A549 (cell line): Measurements from ENCODE around the gene TUBA4B. TPM values are rescaled to one million over a fixed set of nuclear protein-coding genes. Genes with fewer than 3 reads are reported as not detected.

Experiments
- ATAC-seq, 2 experiments: fragments of 200-7000 bp in 1 of 2; fragments of >200 bp in 1 of 2; cut with Nextera tagmentation in 1 of 2; cut with Tn5 transposase in 1 of 2; 3 replicates each; pipeline versions ENCODE4 v1.8.0 to v1.9.1; 2018 to 2020; ENCODE audit warnings: mild to moderate bottlenecking in 1 of 2, moderate library complexity in 1 of 2
- CTCF ChIA-PET: fragments of 300-600 bp; sonication (Branson Sonifier 250); formaldehyde crosslinking; extraction: SDS; loops from one replicate; lab custom pipeline; 2021; ENCODE audit warnings: antibody characterized with exemption, inconsistent platforms; lab: Yijun Ruan, JAX
- POLR2A ChIA-PET: fragments of 350-600 bp; formaldehyde crosslinking; extraction: SDS; loops from one replicate; lab custom pipeline; 2021; ENCODE audit warnings: antibody characterized with exemption, inconsistent platforms; lab: Yijun Ruan, JAX
- DNase-seq, 2 experiments: peaks; one replicate each; pipeline versions ENCODE4 v3.0.0 to v3.0.0-alpha.2; 2011 to 2016; ENCODE audit warnings: low read depth in 1 of 2, low spot score in 1 of 2
- FAIRE-seq: peaks from 2 replicates; lab custom pipeline; 2011; peaks lifted over from hg19 to GRCh38; lab: Jason Lieb, UNC
- H3K27ac ChIP-seq, 2 experiments: fragments of >200 bp; sonication (Bioruptor Twin); formaldehyde crosslinking; 3 replicates each; pipeline ENCODE4 v1.5.1; 2016 to 2017
- H3K4me1 ChIP-seq: fragments of >200 bp; sonication (Bioruptor Twin); formaldehyde crosslinking; 3 replicates; pipeline ENCODE4 v1.6.1; 2016
- H3K4me2 ChIP-seq: fragments of >200 bp; sonication (Bioruptor Twin); formaldehyde crosslinking; 3 replicates; pipeline ENCODE4 v1.6.1; 2016
- H3K4me3 ChIP-seq: fragments of >200 bp; sonication (Bioruptor Twin); formaldehyde crosslinking; 3 replicates; pipeline ENCODE4 v1.5.1; 2016
- H3K9me3 ChIP-seq: fragments of >200 bp; sonication (Bioruptor Twin); formaldehyde crosslinking; 3 replicates; pipeline ENCODE4 v1.6.1; 2016
- CHD2 ChIP-seq: fragments of 150-350 bp; IDR thresholded peaks from 2 replicates; pipeline ENCODE4 v1.6.1; 2014; ENCODE audit warnings: low read length; ENCODE audit not compliant: partially characterized antibody
- EHMT2 ChIP-seq: fragments of 200-600 bp; sonication (generic); IDR thresholded peaks from 2 replicates; pipeline ENCODE4 v1.6.1; 2016; ENCODE audit warnings: antibody characterized with exemption, low read depth, mild to moderate bottlenecking, moderate library complexity
- ELK1 ChIP-seq: fragments of 150-350 bp; IDR thresholded peaks from 2 replicates; pipeline ENCODE4 v1.6.1; 2014; ENCODE audit warnings: low read depth, mild to moderate bottlenecking, low read length
- GATA3 ChIP-seq: IDR thresholded peaks from 2 replicates; pipeline ENCODE4 v1.6.1; 2012; ENCODE audit warnings: borderline replicate concordance
- HEYL ChIP-seq: fragments of 250-450 bp; sonication (Bioruptor Pico); IDR thresholded peaks from 2 replicates; pipeline ENCODE4 v1.8.0; 2021; ENCODE audit warnings: mild to moderate bottlenecking, moderate library complexity
- HMGXB4 ChIP-seq: fragments of 250-450 bp; sonication (Bioruptor Pico); IDR thresholded peaks from 2 replicates; pipeline ENCODE4 v1.5.0; 2021; ENCODE audit warnings: mild to moderate bottlenecking, moderate library complexity, borderline replicate concordance
- HOXA7 ChIP-seq: fragments of 250-450 bp; sonication (Bioruptor Pico); IDR thresholded peaks from 2 replicates; pipeline ENCODE4 v1.5.0; 2020; ENCODE audit warnings: mild to moderate bottlenecking, moderate library complexity
- HOXB13 ChIP-seq: fragments of 250-450 bp; sonication (Bioruptor Pico); IDR thresholded peaks from 2 replicates; pipeline ENCODE4 v1.5.0; 2020; ENCODE audit warnings: low read depth, mild to moderate bottlenecking, moderate library complexity
- JUN ChIP-seq, 2 experiments: fragments of >200 bp; sonication (Bioruptor Twin); formaldehyde crosslinking; IDR thresholded peaks; 2 replicates in 1 of 2; 3 replicates in 1 of 2; pipeline ENCODE4 v1.6.1; 2016 to 2017
- KDM5A ChIP-seq: fragments of 200-600 bp; sonication (generic); IDR thresholded peaks from 2 replicates; pipeline ENCODE4 v1.6.1; 2016; ENCODE audit warnings: antibody characterized with exemption, mild to moderate bottlenecking
- MAFK ChIP-seq: fragments of 450-650 bp; IDR thresholded peaks from 2 replicates; pipeline ENCODE4 v1.6.1; 2014; ENCODE audit not compliant: partially characterized antibody
- MYC ChIP-seq: IDR thresholded peaks from 2 replicates; pipeline ENCODE4 v1.6.1; 2012; ENCODE audit warnings: mild to moderate bottlenecking, inconsistent platforms, low read length, improper control_type of control experiment, borderline replicate concordance
- PBX3 ChIP-seq: IDR thresholded peaks from 2 replicates; pipeline ENCODE4 v1.6.1; 2012
- POLR2AphosphoS2 ChIP-seq: conservative IDR thresholded peaks from 2 replicates; pipeline ENCODE4 v1.6.1; 2012; ENCODE audit warnings: low read length, improper control_type of control experiment, inconsistent platforms
- RFX5 ChIP-seq: fragments of 450-650 bp; IDR thresholded peaks from 2 replicates; pipeline ENCODE4 v1.7.1; 2014; ENCODE audit warnings: antibody characterized with exemption, mild to moderate bottlenecking, moderate library complexity
- ZC3H11A ChIP-seq: fragments of 450-650 bp; IDR thresholded peaks from 2 replicates; pipeline ENCODE4 v1.6.1; 2014; ENCODE audit warnings: antibody characterized with exemption, mild to moderate bottlenecking
- ZNF302 ChIP-seq: fragments of 250-450 bp; sonication (Bioruptor Pico); IDR thresholded peaks from 2 replicates; pipeline ENCODE4 v1.9.0; 2021; ENCODE audit warnings: inconsistent platforms, mild to moderate bottlenecking, moderate library complexity
- WGBS: methylation state at CpG from one replicate; pipeline ENCODE4 v1.1.6; 2017; ENCODE audit errors: missing lambda C conversion rate; 5-methylcytosine and 5-hydroxymethylcytosine counted together
- polyA plus RNA-seq, 4 experiments: library from polyadenylated mRNA; depleted of rRNA in 3 of 4; stranded (reverse); fragments of >200 nt; fragmentation: RNase III in 1 of 4; extraction: RNeasy Plus Mini Kit Qiagen cat#74134 plus additional on column Dnase treatment in 1 of 4; gene quantifications; 2 replicates in 3 of 4; 3 replicates in 1 of 4; pipeline ENCODE4 v1.2.3, GENCODE V29; 2011 to 2017

The TUBA4B gene
- polyA plus RNA-seq, 2 of the 4 experiments (the other 2 are of a cell fraction): 0.71 to 0.94 TPM

- DNase-seq: no peak
- POLR2A ChIA-PET: interaction anchor here (1.2 to 3.1 kb wide), 7 partner anchors 20 to 45 kb away, joined by 5 to 34 read pairs (median 19); partner anchors contain the start of genes ABCB6, ANKZF1, ATG9A and DNAJB2
- WGBS: 64% methylated on average over 19 of the region's 22 CpGs
- TF ChIP-seq EHMT2: no peak
- 0 out of 2 replicates have a peak, but pooled peaks have one; percentile 11 for TF ChIP-seq GATA3
- TF ChIP-seq, all 56 proteins: peak for 1
- CTCF ChIA-PET: interaction anchor here (0.7 to 12.6 kb wide), 6 partner anchors 8 to 79 kb away, joined by 3 to 241 read pairs (median 4); partner anchors contain the start of genes CNPPD1 and DNAJB2
- Histone ChIP-seq H3K4me3 (peak overlapping the region; percentile 25; the same call in 2 of the 3 replicates), H3K9me3 (no peaks in the 10 kb centered on the region), H3K4me2 (peak overlapping the region; percentile 96), H3K27ac (peak overlapping the region; percentile 90), H3K4me1 (peaks cover 67% of the 10 kb centered on the region)
- FAIRE-seq (no peak), ATAC-seq (no peak)
Observed at GRCh38 chr2:219250049-219250781, 2.8 kb upstream of the TUBA4B start.

- POLR2A ChIA-PET: interaction anchor here (1.3 to 4.5 kb wide), 4 partner anchors 22 to 43 kb away, joined by 4 to 65 read pairs (median 14); partner anchors contain the start of genes ANKZF1, ATG9A and DNAJB2
- peak overlapping the region; percentile 90; a peak in 5 of 6 replicates for H3K27ac ChIP-seq
- DNase-seq (no peak), FAIRE-seq (no peak), ATAC-seq (no peak)
- TF ChIP-seq PBX3: no peak
- TF ChIP-seq ZC3H11A: no peak
- H3K4me2 ChIP-seq: peak overlapping the region; percentile 96
- CTCF ChIA-PET: interaction anchor here (0.6 to 12.6 kb wide), 6 partner anchors 22 to 81 kb away, joined by 3 to 241 read pairs (median 4); partner anchors contain the start of genes ANKZF1, ATG9A, CNPPD1 and DNAJB2
- no peaks in the 10 kb centered on the region for H3K9me3 ChIP-seq
- H3K4me3 ChIP-seq: peak overlapping the region; percentile 71
- H3K4me1 ChIP-seq: peaks cover 61% of the 10 kb centered on the region
- WGBS: 78% methylated on average over 6 of the region's 6 CpGs
Observed at GRCh38 chr2:219251656-219252055, 1.4 kb upstream of the TUBA4B start.

- 46% methylated on average over 4 of the region's 5 CpGs for WGBS
- FAIRE-seq: no peak
Observed at GRCh38 chr2:219252084-219252483, 959 bp upstream of the TUBA4B start.

GRCh38 chr2:219252570-219252899 is 508 bp upstream of the TUBA4B start:
- DNase-seq (peak in 1 of 2 experiments; percentile 7), FAIRE-seq (no peak), ATAC-seq (no peak)
- Histone ChIP-seq H3K4me2 (peak overlapping the region; percentile 96), H3K4me3 (peak overlapping the region; percentile 71), H3K4me1 (peaks cover 52% of the 10 kb centered on the region), H3K27ac (peak overlapping the region; percentile 90), H3K9me3 (no peaks in the 10 kb centered on the region)
- CTCF ChIA-PET: interaction anchor here (0.6 to 12.6 kb wide), 10 partner anchors 13 to 277 kb away, joined by 3 to 241 read pairs (median 4); partner anchors contain the start of genes ANKZF1, ATG9A and DNAJB2
- POLR2A ChIA-PET: interaction anchor here (0.5 to 4.5 kb wide), 11 partner anchors 9 to 261 kb away, joined by 3 to 65 read pairs (median 6); partner anchors contain the start of genes ANKZF1, ATG9A and DNAJB2
- WGBS: 2% methylated on average over 9 of the region's 9 CpGs
- TF ChIP-seq HOXA7 (no peak), JUN (IDR thresholded peaks at IDR 0.05) (no peak), PBX3 (no peak), MYC (no peak), MAFK (no peak), HMGXB4 (CRISPR knock-in tag) (no peak), ZNF302 (no peak), ELK1 (no peak)

More at GRCh38 chr2:219252084-219252483, 959 bp upstream of the TUBA4B start:
- H3K9me3 ChIP-seq: no peaks in the 10 kb centered on the region
- POLR2A ChIA-PET: interaction anchor here (0.5 to 4.5 kb wide), 7 partner anchors 22 to 60 kb away, joined by 4 to 65 read pairs (median 6); partner anchors contain the start of genes ANKZF1, ATG9A and DNAJB2
- H3K4me1 ChIP-seq: peaks cover 56% of the 10 kb centered on the region
- peak overlapping the region; percentile 96 for H3K4me2 ChIP-seq
- H3K27ac ChIP-seq: peak overlapping the region; percentile 90
- CTCF ChIA-PET: interaction anchor here (0.6 to 12.6 kb wide), 10 partner anchors 13 to 278 kb away, joined by 3 to 241 read pairs (median 4); partner anchors contain the start of genes ANKZF1, ATG9A, CNPPD1 and DNAJB2
- TF ChIP-seq ZNF302: no peak
- TF ChIP-seq KDM5A: no peak
- no peak for TF ChIP-seq CHD2
- no peak for TF ChIP-seq MYC
- TF ChIP-seq HEYL (CRISPR knock-in tag): no peak
- no peak for TF ChIP-seq POLR2AphosphoS2
- TF ChIP-seq RFX5: no peak
- no peak for TF ChIP-seq JUN (IDR thresholded peaks at IDR 0.05)
- no peak for TF ChIP-seq HOXB13 (CRISPR knock-in tag)
- no peak for DNase-seq
- no peak for ATAC-seq
- H3K4me3 ChIP-seq: peak overlapping the region; percentile 71
